AG04450 (cell line): ENCODE measurements around the gene KXD1. TPM values are rescaled to one million over a fixed set of nuclear protein-coding genes. Genes with fewer than 3 reads are reported as not detected.

Source experiments
- CTCF ChIA-PET: fragments of 300-600, 350-600 bp; formaldehyde crosslinking; extraction: SDS; loops from one replicate; lab custom pipeline; 2022; ENCODE audit warnings: antibody characterized with exemption, inconsistent platforms; lab: Charles Lee
- POLR2A ChIA-PET: fragments of 350-600 bp; formaldehyde crosslinking; extraction: SDS; loops from one replicate; lab custom pipeline; 2021; ENCODE audit warnings: antibody characterized with exemption, inconsistent platforms; lab: Yijun Ruan, JAX
- DNase-seq: peaks from one replicate; pipeline ENCODE4 v3.0.0-alpha.2; 2011; ENCODE audit warnings: low read depth, low spot score
- H3K27ac ChIP-seq: one replicate; pipeline ENCODE4 v1.5.1; 2012; ENCODE audit warnings: low read depth, low read length, control low read depth
- H3K27me3 ChIP-seq: one replicate; pipeline ENCODE4 v1.6.0; 2012; ENCODE audit warnings: low read length; ENCODE audit not compliant: control insufficient read depth, insufficient read depth
- H3K4me3 ChIP-seq: 2 replicates; pipeline ENCODE4 v1.5.1; 2011; ENCODE audit warnings: mild to moderate bottlenecking, low read depth, low read length, control low read depth
- H3K9me3 ChIP-seq: 2 replicates; pipeline ENCODE4 v1.5.1; 2012; ENCODE audit warnings: low read length; ENCODE audit not compliant: control insufficient read depth, insufficient read depth
- polyA plus RNA-seq: library from polyadenylated mRNA; depleted of rRNA; stranded (reverse); fragments of >200 nt; gene quantifications from 2 replicates; pipeline ENCODE4 v1.2.3, GENCODE V29; 2011
- TF ChIP-seq, protein P1 (sequence below): IDR thresholded peaks from 2 replicates; pipeline ENCODE4 v1.5.1; 2011; ENCODE audit warnings: low read depth, low read length, control low read depth, inconsistent platforms

The KXD1 gene
- polyA plus RNA-seq, 1 experiment, result 77.3 TPM

DNA sequence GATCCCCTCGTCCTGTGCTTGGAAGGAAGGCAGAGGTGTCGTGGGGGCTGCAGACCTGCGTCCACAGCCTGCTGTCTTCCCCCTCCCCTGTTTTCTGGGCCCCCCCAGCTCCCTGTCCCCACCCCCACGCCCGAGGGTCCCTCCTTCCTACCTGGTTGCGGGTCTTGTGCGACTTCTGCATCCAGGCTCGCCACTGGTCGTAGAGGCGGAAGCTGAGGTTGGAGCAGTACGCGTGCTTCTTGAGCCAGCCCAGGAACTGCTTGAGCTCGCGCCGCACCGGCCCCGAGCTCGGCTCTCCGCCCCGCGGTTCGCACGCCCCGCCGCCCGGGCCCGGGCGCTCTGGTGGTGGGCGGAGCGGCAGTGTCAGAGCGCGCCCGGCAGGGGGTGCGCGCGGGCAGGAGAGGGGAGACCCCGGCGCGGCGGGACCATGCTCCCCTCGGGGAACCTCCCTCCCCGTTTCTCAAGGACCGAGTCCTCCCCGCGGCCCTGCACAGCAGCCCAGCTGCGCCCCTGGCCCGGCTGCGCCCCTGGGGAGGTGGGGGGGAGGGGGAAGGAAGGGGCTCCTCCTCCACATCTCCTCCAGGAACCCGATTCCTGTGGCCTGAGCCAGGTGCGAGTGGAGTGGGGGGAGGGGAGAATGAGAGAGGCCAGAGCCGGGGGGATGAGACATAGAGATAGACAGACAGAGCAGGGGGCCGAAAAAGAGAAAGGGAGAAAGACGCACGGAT is 36.6 kb downstream of the KXD1 start:
- TF ChIP-seq, protein P1, sequence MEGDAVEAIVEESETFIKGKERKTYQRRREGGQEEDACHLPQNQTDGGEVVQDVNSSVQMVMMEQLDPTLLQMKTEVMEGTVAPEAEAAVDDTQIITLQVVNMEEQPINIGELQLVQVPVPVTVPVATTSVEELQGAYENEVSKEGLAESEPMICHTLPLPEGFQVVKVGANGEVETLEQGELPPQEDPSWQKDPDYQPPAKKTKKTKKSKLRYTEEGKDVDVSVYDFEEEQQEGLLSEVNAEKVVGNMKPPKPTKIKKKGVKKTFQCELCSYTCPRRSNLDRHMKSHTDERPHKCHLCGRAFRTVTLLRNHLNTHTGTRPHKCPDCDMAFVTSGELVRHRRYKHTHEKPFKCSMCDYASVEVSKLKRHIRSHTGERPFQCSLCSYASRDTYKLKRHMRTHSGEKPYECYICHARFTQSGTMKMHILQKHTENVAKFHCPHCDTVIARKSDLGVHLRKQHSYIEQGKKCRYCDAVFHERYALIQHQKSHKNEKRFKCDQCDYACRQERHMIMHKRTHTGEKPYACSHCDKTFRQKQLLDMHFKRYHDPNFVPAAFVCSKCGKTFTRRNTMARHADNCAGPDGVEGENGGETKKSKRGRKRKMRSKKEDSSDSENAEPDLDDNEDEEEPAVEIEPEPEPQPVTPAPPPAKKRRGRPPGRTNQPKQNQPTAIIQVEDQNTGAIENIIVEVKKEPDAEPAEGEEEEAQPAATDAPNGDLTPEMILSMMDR, result peak; percentile 69
- CTCF ChIA-PET, result interaction anchor here (0.5 to 2.6 kb wide), 25 partner anchors 9 to 1066 kb away, joined by 3 to 50 read pairs (median 4); partner anchors contain the start of gene UBA52
- POLR2A ChIA-PET, result interaction anchor here (0.7 to 1.1 kb wide), 2 partner anchors 89 to 253 kb away, joined by 5 to 9 read pairs; partner anchors contain the start of gene CRTC1
- Histone ChIP-seq H3K27ac (no peak overlapping the region), H3K27me3 (peaks cover under 1% of the 10 kb centered on the region), H3K9me3 (peaks cover 3% of the 10 kb centered on the region; the same call in 1 of the 2 replicates), H3K4me3 (peak overlapping the region; percentile 46)
- DNase-seq, result no peak

DNA sequence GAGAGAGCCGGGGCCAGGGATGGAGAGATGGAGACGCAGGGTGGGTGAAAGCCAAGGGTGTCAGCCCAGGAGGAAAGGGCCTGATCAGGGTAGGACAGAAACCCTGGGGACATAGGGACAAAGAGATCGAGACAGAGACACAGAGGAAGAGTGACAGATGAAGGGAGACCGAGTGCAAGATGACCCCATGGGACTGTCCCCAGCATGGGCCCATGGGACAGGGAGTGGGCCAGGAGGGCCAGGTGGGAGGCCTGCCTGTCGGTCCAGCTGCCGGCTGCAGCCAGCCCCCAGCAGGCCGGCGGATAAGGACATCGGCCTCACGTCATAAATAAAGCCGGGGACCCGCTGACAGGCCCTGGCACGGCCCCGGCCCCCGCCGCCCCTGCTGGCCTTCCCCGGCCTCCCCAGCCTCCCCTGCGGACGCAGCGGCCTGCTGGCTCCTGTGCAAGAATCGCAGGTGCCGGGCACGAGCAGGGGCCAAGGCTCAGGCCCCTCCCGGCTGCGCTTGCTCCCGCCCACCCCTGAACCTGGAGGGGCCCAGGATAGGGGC is 37.2 kb downstream of the KXD1 start:
- no peak for DNase-seq
- POLR2A ChIA-PET, result interaction anchor here (1.1 kb wide), 1 partner anchor 252 kb away, joined by 5 read pairs; no protein-coding TSS in a partner anchor
- TF ChIP-seq, protein P1, result no peak

DNA sequence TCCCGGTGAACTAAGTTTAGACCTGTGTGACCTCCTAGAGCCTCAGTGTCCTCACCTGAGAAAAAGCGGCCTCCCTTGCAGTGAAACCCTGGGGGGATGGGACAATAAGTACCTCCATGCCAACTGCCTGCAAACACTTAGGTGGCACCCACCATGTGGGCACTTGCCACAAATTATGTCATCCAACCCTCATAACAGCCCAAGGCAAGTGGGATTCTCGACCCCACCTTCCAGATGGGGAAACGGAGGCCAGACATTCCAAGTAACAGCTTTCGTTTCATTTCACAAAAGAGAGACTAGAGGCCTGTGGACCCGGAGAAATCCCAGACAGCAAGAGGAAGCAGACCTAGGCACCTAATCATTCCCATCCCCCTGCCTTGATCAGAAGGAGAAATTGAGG is 37.8 kb downstream of the KXD1 start:
- Histone ChIP-seq H3K9me3 (peaks cover 3% of the 10 kb centered on the region; the same call in 1 of the 2 replicates), H3K27me3 (peaks cover 4% of the 10 kb centered on the region), H3K4me3 (no peak overlapping the region), H3K27ac (no peak overlapping the region)
- CTCF ChIA-PET, result interaction anchor here (0.7 to 1.5 kb wide), 3 partner anchors 81 to 252 kb away, joined by 3 to 4 read pairs (median 4); no protein-coding TSS in a partner anchor
- POLR2A ChIA-PET, result no interaction called here
- no peak for DNase-seq
- TF ChIP-seq, protein P1, result no peak

More for the DNA sequence above, 37.2 kb downstream of the KXD1 start:
- Histone ChIP-seq H3K27me3 (peaks cover 4% of the 10 kb centered on the region), H3K9me3 (peaks cover 3% of the 10 kb centered on the region; the same call in 1 of the 2 replicates), H3K4me3 (peak overlapping the region; percentile 46), H3K27ac (no peak overlapping the region)
- CTCF ChIA-PET, result interaction anchor here (0.7 to 2.6 kb wide), 10 partner anchors 8 to 253 kb away, joined by 3 to 50 read pairs (median 4); partner anchors contain the start of gene UBA52

DNA sequence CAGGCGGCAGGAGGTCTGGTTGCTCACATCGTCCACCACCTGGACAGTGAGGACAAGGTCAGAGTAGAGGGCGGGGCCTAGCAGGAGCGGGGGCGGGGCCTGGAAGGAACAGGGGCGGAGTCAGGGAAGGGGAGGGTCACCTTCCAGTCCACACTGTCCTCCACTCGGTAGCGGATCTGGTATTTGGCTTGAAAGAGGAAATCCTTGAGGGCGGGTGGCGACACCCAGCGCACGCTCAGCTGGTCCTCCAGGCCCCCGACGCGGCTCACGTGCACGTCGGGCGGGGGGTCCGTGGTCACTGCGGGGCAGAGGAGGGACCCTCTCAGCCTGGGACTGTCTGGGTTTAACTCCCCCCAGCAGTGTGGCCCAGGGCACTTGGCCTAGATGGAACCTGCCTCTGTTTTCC is 39.1 kb downstream of the KXD1 start:
- TF ChIP-seq, protein P1, result no peak
- DNase-seq, result no peak
- H3K4me3 ChIP-seq, result no peak overlapping the region
- H3K27me3 ChIP-seq, result peaks cover 4% of the 10 kb centered on the region
- POLR2A ChIA-PET, result no interaction called here
- no peak overlapping the region for H3K27ac ChIP-seq
- peaks cover 3% of the 10 kb centered on the region; the same call in 1 of the 2 replicates for H3K9me3 ChIP-seq
- CTCF ChIA-PET, result no interaction called here
